NB4 (cell line): ENCODE data around the gene KLHL3.

Experiments
- CTCF ChIP-seq: IDR thresholded peaks from one replicate; pipeline ENCODE4 v1.5.1; 2012; ENCODE audit warnings: low read depth, low read length
- POLR2A ChIP-seq: IDR thresholded peaks from 2 replicates; pipeline ENCODE4 v1.6.1; 2011; ENCODE audit warnings: mild to moderate bottlenecking; ENCODE audit not compliant: insufficient read length; ENCODE audit errors: extremely low read depth

DNA sequence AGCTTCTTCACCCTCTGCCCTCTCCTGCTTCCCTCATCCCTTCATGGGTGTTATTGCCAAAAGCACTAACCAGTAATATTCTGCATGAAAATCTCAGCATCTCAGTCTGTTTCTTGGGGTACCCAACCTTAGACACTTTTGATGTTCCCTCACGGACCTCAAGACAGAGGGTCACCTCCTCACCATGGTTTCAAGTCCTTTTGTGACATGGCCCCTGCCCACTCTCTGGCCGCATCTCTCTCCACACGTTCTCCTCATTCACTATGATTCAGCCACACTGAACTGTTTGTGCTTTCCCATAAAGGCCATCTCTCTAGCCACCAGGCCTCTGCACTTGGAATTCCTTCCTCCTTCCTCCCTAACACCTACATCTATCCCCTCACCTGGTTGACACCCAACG is 125.3 kb downstream of the KLHL3 start:
- TF ChIP-seq POLR2A = no peak
- TF ChIP-seq CTCF = no peak
